Effector memory CD4-positive, alpha-beta T cell (primary cell): ENCODE results near the gene STUB1.

Source experiments
- DNase-seq, 3 donors: peaks; one replicate each; pipeline ENCODE4 v3.0.0-alpha.2; 2020
- H3K27ac ChIP-seq: 2 replicates; pipeline ENCODE4 v1.7.0; 2013; ENCODE audit warnings: mild to moderate bottlenecking, low read length, moderate library complexity; ENCODE audit not compliant: insufficient read depth, poor library complexity, severe bottlenecking
- H3K27me3 ChIP-seq: replicated peaks from 2 replicates; pipeline ENCODE4 v1.7.0; 2013; ENCODE audit warnings: mild to moderate bottlenecking, low read length; ENCODE audit not compliant: insufficient read depth, control insufficient read depth, poor library complexity, severe bottlenecking
- H3K36me3 ChIP-seq: 2 replicates; pipeline ENCODE4 v1.7.0; 2013; ENCODE audit warnings: mild to moderate bottlenecking, low read length, moderate library complexity; ENCODE audit not compliant: control insufficient read depth, insufficient read depth
- H3K4me1 ChIP-seq: 2 replicates; pipeline ENCODE4 v1.7.0; 2013; ENCODE audit warnings: low read length, mild to moderate bottlenecking; ENCODE audit not compliant: control insufficient read depth, insufficient read depth, poor library complexity, severe bottlenecking
- H3K4me3 ChIP-seq: 2 replicates; pipeline ENCODE4 v1.7.0; 2013; ENCODE audit warnings: low read length, low read depth, mild to moderate bottlenecking; ENCODE audit not compliant: insufficient read depth, poor library complexity, severe bottlenecking
- H3K9me3 ChIP-seq: 2 replicates; pipeline ENCODE4 v1.7.0; 2013; ENCODE audit warnings: mild to moderate bottlenecking, low read length, moderate library complexity; ENCODE audit not compliant: control insufficient read depth

Gene STUB1

DNA sequence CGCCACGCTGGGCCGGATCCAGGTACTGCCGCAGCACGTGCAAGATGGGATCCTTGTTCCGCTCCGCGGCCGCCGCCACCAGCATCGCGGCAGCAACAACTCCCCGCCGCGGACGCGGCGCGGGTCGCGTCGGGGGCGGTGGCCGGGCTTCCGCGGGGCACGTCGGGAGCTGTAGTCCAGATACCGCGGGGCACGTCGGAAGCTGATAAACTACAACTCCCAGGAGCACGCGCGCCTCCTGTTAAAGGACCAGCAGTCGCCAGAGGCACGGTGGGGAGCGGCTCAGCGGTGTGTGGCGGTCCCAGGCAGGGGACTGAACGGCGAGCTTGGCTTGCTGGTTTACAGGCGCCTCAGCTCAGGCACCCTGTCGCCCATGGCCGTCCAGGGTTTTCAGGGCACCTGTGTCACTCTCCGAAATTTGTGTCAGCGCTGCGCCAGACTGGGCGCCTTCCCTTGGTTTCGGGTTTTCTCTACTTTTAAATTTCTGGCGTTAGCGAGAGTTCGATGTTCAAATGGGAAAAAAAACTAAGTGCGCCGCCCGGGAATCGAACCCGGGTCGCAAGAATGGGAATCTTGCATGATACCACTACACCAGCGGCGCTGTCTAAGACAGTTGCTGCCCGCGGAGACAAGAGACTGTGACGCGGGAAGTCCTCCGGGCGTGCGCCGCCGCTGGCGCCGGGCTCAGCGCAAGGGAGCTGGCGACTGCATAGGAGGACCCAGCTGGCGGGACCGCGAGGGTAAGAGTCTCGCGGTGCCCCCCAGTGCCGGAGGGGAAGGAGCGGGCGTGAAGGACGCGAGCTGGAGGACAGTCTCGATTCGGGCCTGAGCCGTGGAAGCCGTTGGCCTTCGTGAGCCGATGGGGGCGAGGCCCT is 43.8 kb upstream of the STUB1 start, which contains the start of gene METTL26:
METTL26 (minus strand) TSS at position 100 of the 875 bp plus-strand sequence; CDS start at position 85, 15 bp downstream.
- Histone ChIP-seq H3K4me3 (peak within 1 kb of the TSS; percentile 96), H3K36me3 (no peaks in the 10 kb centered on the region), H3K27ac (peak within 1 kb of the TSS; percentile 83), H3K4me1 (peaks cover 19% of the 10 kb centered on the region), H3K27me3 (no peaks in the 10 kb centered on the region), H3K9me3 (no peaks in the 10 kb centered on the region)
- peak; percentile 82 to 89 (median 86) for DNase-seq

DNA sequence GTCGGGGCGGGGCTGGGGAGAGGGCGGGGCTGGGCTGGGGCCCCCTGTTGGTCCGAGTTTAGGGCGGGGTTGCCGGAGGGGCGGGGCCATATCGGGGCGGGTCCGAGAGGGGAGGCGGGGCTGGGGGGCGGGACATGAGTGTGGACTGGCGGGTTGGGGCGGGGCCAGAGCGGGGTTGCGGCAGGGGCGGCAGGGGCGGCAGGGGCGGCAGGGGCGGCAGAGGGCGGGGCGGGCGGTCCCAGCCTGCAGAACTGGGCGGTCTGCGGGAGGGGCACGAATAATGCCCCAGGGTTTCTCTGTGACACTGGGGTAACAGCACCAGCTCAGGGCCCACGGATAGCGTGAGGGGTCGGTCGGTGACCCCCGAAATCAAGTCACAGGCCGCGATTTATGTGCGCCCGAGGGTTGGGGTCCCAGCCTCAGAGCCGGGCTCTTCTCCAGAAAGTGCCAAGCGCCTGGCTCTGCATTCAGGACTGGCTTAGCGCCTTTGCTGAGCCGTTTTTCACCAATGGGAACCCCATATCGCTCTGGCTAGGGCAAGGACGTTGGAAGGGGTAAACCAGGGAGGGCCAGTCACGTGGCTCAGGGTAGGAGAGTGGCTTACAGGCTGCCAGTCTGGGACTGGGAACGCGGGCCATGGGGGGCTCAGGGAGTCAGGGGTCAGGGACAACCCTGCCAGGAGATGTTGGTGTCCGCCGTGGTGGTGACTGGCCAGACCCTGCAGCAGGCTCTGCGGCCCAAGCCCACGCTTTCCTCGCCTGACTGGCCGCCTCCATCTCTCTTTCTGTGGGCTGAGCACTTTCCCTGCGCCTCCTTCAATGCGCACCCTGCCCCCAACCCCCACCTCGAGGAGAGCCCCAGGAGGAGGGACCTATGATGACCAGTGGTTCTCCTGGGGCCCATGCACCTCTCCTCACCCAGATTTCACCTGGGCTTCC is 42.9 kb upstream of the STUB1 start:
- peak; percentile 80 to 85 (median 83) for DNase-seq
- Histone ChIP-seq H3K9me3 (no peaks in the 10 kb centered on the region), H3K27ac (peak overlapping the region; percentile 83), H3K4me3 (peak overlapping the region; percentile 96), H3K27me3 (no peaks in the 10 kb centered on the region), H3K4me1 (peaks cover 21% of the 10 kb centered on the region), H3K36me3 (no peaks in the 10 kb centered on the region)

- no peak overlapping the region for H3K4me3 ChIP-seq
- no peaks in the 10 kb centered on the region for H3K9me3 ChIP-seq
- peaks cover 24% of the 10 kb centered on the region for H3K4me1 ChIP-seq
- no peak overlapping the region for H3K27ac ChIP-seq
- no peak for DNase-seq
- no peaks in the 10 kb centered on the region for H3K27me3 ChIP-seq
- no peaks in the 10 kb centered on the region for H3K36me3 ChIP-seq
Observed at GRCh38 chr16:638034-638543, 42.1 kb upstream of the STUB1 start.

- Histone ChIP-seq H3K4me3 (no peak overlapping the region), H3K36me3 (no peaks in the 10 kb centered on the region), H3K27ac (no peak overlapping the region), H3K27me3 (no peaks in the 10 kb centered on the region), H3K9me3 (no peaks in the 10 kb centered on the region), H3K4me1 (peaks cover 24% of the 10 kb centered on the region)
- no peak for DNase-seq
Observed at GRCh38 chr16:638836-639235, 41.4 kb upstream of the STUB1 start.

DNA sequence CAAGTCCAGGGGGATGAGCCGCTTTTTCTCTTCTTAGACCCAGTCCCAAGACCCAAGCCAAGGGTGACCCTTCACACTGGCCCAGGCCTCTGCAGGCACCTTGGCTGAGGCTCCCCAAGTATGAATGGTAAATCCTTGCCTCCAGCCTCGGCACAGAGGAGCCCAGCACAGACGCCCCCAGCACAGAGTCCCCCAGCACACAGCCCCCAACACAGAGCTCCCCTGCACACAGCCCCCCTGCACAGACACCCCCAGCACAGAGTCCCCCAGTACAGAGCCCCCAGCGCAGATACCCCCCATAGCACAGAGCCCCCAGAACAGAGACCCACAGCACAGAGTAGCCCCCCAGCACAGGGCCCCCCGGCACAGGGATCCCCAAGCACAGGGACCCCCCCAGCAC is 39.6 kb upstream of the STUB1 start:
- H3K4me3 ChIP-seq, result no peak overlapping the region
- no peaks in the 10 kb centered on the region for H3K27me3 ChIP-seq
- no peak for DNase-seq
- no peak overlapping the region for H3K27ac ChIP-seq
- H3K9me3 ChIP-seq, result no peaks in the 10 kb centered on the region
- peaks cover 17% of the 10 kb centered on the region for H3K4me1 ChIP-seq
- H3K36me3 ChIP-seq, result no peaks in the 10 kb centered on the region

- DNase-seq, result peak; percentile 32 to 53 (median 38)
- H3K27ac ChIP-seq, result peak within 1 kb of the TSS; percentile 42
- H3K4me3 ChIP-seq, result peak within 1 kb of the TSS; percentile 78
- no peaks in the 10 kb centered on the region for H3K27me3 ChIP-seq
- H3K36me3 ChIP-seq, result no peaks in the 10 kb centered on the region
- peaks cover 12% of the 10 kb centered on the region for H3K4me1 ChIP-seq
- no peaks in the 10 kb centered on the region for H3K9me3 ChIP-seq
Observed at GRCh38 chr16:641326-642188, 38.7 kb upstream of the STUB1 start, which contains the start of gene MCRIP2. MCRIP2 (plus strand) TSS chr16:641828; CDS start chr16:641992, 164 bp downstream.

GRCh38 chr16:642189-643049 is 37.8 kb upstream of the STUB1 start:
- H3K9me3 ChIP-seq, result no peaks in the 10 kb centered on the region
- no peak for DNase-seq
- H3K4me3 ChIP-seq, result peak overlapping the region; percentile 78
- no peaks in the 10 kb centered on the region for H3K36me3 ChIP-seq
- no peaks in the 10 kb centered on the region for H3K27me3 ChIP-seq
- H3K4me1 ChIP-seq, result peaks cover 12% of the 10 kb centered on the region
- H3K27ac ChIP-seq, result peak overlapping the region; percentile 18

DNA sequence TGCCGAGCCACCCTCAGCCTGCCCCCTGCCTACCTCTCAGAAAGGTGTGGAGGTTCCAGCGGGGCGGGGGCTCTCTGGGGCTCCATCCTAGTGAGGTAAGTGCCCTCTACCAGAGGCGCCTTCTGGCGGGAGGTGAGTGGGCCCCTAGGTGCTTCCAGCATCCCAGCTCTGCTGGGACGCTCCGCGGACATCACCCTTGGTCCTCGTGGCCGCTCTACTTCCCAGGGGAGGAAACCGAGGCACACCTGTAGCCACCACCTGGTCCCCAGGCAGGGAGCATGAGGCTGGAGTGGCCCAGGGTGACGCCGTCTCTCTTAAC is 37.2 kb upstream of the STUB1 start:
- Histone ChIP-seq H3K27me3 (no peaks in the 10 kb centered on the region), H3K27ac (no peak overlapping the region), H3K4me3 (no peak overlapping the region), H3K36me3 (no peaks in the 10 kb centered on the region), H3K4me1 (peaks cover 17% of the 10 kb centered on the region), H3K9me3 (no peaks in the 10 kb centered on the region)
- no peak for DNase-seq
